ENCODE results near the gene FHL5.
"Not testable (repeated sequence)": the region's sequence is repeated elsewhere in the genome, so short reads cannot be mapped to it uniquely, and the experiment has no call there.

Gene FHL5

DNA sequence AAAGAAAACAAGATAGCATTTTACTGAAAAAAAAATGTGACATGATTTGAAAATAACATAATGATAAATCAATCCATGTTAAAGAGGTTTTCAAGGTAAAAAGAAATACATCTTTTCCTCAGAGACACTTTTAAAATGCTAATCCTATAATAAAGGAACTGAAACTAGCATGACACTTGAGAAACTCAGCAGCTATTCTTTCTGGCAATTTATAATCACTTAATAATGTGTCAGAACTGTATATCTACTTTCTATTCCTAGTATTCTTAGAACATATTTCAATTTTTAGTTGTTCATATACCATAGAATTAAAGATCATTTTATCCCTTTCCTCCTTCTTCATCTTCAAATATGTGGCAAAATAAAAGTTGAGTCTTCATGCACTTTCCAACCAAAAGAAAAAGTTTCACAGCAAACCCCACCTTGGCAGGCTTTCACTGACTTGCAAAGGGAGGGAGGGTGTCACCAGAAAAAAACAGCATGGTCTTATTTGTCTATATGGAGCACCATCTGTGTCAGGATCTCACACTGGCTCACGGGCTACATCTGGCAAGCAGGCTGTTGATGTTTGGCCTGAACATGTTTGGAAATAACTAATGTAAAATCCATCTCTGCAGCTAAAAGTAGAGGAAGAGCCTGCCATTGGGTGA is 48.5 kb downstream of the FHL5 start:
- no peak for DNase-seq

DNA sequence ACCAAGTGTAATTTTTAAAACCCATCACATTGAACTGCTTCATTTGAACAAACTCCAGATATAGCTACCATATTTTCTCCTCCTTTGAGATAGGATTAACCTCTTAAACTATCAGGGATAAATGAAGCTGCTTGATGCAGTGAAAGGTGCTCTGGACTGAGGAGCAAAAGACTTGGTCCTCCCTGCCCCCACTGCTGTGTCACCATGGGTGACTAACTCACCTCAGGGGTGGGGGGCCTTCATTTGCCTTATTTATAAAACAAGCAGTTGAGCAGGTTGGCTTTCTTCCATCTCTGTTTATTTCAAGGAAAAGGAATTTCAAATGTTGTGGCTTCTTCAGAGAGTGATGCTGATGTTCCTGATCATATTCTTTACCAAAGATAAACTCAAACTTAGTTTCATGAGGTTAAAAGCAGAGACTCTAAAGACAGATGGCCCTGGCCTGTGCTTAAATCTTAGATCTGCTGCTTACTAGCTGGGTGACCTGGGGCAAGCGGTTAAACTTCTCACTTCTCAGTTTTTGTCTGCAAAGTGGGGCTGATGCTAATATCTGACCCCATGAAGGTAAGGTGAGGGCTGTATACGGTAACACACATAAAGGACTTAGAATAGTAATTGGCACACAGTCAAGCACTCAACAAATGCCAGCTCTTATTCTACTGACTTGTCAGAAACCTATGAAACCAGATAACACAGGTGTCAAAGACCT is 50.5 kb downstream of the FHL5 start:
- DNase-seq = no peak

DNA sequence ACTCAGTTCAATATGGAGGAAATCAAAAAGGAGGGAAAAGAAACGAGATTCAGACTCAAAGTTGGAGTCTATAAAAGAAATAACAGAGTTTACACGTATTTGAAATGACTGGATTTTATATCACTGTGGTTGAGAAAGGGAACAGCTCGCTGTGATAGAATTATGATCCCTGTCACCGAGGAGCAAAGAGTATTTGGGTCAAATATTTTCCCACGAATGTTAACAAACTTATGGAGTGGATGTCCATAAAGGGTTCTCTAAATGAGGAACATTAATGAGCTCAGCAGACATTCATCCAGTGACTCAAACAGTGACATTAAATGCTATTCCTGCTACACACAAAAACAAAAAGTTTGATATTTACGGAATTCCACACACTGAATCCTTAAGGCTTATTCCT is 57.9 kb downstream of the FHL5 start:
- DNase-seq = no peak

DNA sequence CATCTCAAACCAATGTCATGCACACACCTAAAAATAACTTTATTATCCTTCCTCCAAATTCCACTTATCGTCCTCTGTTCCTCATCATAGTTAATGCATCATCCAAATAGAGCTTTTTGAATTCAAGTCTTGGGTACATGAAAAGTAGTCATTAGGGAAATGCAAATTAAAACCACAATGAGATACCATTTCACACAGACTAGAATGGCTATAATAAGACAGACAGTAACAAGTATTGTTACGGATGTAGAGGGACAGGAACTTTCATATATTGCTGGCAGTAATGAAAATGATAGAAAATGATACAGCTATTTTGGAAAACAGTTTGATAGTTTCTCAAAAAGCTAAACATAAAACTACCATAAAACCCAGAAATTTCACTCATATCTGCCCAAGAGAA is 59.1 kb downstream of the FHL5 start:
- no peak for DNase-seq

DNA sequence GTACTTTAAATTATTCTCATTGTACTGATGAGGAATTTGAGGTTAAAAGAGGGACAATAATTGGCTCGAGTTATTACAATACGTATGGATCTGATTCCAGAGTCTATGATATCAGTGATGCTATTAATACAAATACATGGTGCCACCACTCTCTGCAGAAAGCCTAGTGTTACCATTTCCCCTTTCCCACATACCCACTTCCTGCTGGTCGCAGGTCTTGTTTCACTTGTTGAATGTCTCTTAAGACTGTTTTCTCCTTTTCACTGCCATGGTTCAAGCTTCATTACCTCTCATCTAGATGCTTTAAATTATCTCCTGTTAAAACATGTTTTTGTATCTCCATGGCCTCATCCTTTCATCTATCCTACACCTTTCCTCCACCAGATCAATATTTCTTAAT is 62.0 kb downstream of the FHL5 start:
- DNase-seq = no peak

DNA sequence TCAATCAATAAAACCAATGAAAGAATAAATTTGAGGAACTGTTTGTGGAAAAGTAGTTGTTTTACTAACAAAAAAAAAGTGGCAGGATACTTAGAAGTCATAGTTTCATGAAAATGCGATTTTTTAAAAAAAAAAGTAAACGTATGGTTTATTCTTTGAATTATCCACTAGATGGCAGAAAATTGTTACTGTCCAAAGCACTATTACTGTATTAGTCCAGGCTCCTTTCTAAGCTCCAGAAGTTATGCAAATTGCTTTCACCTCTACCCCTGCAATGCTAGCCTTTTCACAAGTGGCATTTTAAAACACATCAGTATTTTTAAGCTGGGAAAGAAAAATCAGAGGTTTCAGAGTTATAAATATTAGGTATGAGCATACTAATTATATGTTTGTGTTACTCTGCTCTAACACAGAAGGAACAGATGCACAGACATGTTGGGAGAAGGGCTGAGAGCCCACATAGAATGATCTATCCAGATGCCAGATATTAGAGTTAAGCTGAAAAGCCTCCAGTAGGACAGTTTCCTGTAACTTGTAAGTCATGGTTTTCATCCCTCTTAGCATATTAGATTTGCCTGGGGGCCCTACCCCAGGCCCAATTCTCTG is 63.9 kb downstream of the FHL5 start:
- DNase-seq = peak; percentile 20

DNA sequence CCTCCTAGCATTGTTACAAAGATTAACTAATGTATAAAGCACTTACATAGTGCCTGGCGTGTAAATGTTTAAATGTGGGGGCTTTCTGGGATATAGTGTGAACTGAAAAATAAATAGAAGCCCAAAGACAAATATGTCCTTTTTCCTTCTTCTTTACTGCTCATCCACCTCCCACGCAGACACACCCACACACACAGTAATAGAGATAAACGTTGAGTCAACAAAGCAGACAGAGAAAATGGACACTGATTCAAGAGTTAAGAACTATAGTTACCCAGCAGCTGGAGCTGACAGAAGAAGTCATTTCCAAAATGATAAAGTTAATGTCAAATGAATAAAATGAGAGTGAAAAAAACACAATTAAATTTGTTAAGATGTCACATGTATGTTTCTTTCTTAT is 68.3 kb downstream of the FHL5 start:
- no peak for DNase-seq

DNA sequence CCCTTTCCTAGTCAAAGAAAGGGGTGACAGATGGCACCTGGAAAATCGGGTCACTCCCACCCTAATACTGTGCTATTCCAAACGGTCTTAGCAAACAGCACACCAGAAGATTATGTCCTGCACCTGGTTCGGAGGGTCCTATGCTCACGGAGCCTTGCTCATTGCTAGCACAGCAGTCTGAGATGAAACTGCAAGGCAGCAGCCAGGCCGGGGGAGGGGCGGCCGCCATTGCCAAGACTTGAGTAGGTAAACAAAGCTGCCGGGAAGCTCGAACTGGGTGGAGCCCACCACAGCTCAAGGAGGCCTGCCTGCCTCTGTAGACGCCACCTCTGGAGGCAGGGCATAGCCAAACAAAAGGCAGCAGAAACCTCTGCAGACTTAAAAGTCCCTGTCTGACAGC is 75.1 kb downstream of the FHL5 start:
- DNase-seq = not testable (repeated sequence)

DNA sequence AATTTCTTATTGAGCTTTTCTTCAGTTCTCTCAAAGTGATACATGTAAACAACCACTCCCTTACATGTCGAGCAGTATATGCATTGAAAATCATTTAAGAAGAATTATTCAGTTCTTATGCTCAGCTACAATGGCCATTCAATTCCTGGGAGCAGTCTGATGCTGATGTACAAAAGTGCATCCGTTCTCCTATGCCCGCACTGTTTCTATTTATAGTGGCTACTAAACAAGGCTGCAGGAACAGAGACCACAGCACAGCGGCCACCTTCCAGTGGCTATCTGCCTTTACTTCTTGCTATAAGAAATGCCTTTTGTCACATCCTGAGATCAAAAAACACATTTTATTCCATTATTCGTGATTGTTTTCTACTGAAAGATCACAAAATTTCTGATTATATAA is 82.2 kb downstream of the FHL5 start:
- no peak for DNase-seq

DNA sequence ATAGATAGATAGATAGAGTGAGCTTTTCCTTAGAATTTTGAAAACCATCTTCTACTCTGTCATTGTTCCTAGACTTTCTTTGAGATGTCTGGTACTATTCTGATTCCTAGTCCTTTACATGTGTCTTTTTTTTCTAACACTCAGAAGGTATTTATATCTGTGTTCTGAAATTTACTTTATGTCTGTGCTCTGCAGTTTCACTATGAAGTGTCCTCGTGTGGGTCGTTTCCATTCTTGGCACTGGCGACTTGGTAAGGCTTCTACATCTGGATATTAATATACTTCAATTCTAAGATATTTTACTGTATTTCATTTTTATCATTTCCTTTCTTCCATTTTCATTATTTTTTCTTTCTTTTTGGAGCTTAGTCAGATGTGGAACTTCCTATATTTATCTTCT is 87.0 kb downstream of the FHL5 start:
- no peak for DNase-seq

DNA sequence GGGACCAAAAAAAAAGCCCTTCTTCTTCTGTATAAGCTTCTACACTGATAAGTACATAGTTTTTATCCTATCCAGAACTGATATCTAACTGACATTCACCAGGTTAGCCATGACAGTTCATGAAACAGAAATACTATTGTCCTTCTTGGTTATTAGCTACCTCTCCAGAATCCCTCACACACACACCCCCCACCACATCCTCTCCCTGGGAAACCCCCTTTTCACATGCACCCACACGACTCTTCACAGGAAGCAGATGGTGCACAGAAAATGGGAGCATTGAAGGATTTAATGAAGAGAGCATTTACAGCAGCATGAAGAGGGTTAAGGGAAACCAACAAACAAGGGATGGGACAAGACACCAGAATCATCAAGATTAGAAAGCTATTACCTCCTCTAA is 88.9 kb downstream of the FHL5 start:
- no peak for DNase-seq

DNA sequence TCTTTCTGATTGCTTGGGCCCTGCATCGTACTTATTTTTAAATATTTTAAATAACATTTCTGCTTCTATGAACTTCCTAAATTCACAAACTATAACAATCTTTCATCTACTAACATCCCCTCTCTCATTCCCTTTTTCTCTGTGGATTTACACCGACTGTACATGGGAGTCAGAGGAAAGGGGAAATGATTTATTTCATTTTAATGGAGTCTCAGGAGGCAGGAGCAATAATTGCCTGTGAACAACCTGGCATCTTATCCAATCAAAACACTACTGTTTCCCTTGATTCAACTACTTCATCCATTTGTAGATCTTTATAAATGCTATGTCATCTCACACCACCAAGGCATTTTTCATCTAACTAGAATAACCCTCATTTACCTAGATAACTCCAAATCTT is 89.6 kb downstream of the FHL5 start:
- no peak for DNase-seq

DNA sequence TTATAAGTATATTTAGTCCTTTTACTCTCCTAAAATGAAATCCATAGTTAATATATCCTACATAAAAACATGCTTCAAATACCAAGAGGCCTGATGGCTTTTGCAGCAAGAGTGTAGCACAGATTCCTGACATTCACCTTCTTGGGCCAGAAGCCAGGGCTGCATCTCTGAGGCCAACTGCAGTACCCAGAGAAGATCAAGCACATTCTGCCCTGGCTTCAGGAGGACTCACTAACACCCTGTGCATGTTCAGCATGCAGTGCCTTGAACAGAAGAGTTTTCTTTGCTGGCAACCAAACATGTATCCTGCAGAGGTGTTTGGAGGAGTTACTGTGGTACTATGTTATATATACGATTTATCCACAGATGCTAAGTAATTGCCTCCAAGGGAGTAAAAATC is 90.3 kb downstream of the FHL5 start:
- no peak for DNase-seq

DNA sequence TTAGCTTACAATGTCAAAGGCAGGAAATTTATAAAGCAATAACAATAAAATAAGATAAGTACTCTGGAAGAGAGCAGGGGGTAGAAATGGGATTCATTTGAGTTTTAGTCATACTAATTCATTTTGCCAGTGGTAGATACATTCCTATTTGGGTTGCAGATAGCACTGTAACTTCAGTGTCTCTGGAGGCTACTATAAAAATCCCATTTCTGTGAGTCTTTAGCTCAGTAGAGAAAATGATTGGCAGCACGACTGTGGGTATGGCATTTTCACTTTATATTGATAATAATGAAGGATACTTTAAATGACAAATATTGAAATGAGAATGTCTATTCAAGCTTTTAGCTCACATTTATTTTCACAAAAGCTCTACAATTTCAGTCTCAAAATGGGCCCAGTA is 93.6 kb downstream of the FHL5 start:
- DNase-seq = no peak

DNA sequence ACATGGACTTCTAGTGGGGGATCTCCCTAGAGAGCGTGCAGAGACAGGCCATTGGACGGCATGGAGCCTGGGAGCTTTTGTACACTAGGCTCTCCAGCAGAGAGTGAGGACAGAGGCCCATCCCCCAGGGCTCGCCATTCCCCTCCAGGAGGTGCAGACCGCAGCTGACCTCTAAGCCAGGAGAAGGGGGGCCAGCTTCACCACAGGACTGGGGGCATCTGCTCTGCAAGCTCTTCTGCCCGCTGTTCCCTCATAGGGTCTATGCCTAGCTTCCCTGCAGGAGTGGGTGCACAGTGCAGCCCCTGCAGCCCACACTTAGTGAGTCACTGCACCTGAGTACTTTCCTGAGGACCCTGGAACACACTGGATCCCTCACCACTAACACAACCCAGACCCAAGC is 94.4 kb downstream of the FHL5 start:
- no peak for DNase-seq

DNA sequence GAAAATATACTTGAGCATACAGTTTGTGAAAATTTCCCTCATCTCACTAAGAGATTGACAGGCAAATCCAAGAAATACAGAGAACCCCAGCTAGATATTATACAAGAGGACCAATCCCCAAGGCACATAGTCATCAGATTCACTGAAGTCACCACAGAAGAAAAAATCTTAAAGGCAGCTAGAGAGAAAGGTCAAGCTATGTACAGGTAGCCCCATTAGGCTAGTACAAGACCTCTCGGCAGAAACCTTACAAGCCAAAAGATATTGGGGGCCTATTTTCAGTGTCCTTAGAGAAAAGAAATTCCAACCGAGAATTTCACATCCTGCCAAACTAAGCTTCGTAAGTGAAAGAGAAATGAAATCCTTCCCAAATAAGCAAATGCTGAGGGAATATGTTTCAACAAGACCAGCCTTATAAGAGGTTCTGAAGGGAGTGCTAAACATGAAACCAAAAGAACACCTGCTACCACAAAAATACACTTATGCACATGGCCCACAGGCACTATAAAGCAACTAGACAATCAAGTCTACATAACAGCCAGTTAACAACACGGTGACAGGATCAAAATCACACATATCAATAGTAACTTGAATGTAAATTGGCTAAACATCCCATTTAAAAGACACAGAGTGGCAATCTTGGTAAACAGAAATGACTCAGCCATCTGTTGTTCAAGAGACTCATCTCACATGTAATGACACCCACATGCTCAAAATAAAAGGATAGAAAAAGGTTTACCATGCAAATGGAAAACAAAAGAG is 96.3 kb downstream of the FHL5 start:
- no peak for DNase-seq
